GM19455 (cell line): ENCODE measurements around the gene ITPRID1.
"Not testable (repeated sequence)": the region's sequence is repeated elsewhere in the genome, so short reads cannot be mapped to it uniquely, and the experiment has no call there.

Source experiments
- ATAC-seq: cut with Tn5 transposase; IDR thresholded peaks from one replicate; pipeline ENCODE4 v1.9.1; 2021; ENCODE audit not compliant: unreplicated experiment

ITPRID1 gene

GRCh38 chr7:31513790-31514189, at the start of gene ITPRID1:
ITPRID1 (plus strand) TSS chr7:31514090; CDS start chr7:31553025, 38,935 bp downstream.
- ATAC-seq = no peak

GRCh38 chr7:31464601-31465000, 49.3 kb upstream of the ITPRID1 start:
- no peak for ATAC-seq

- ATAC-seq = no peak
These were observed 48.6 kb upstream of the ITPRID1 start for GRCh38 chr7:31465285-31465684.

- ATAC-seq = no peak
These were observed 47.9 kb upstream of the ITPRID1 start for GRCh38 chr7:31466036-31466435.

- not testable (repeated sequence) for ATAC-seq
These were observed 43.0 kb upstream of the ITPRID1 start for GRCh38 chr7:31470883-31471282.

- no peak for ATAC-seq
These were observed 38.5 kb upstream of the ITPRID1 start for GRCh38 chr7:31475368-31475767.

GRCh38 chr7:31476073-31476745, 37.7 kb upstream of the ITPRID1 start:
- ATAC-seq = no peak

- ATAC-seq = no peak
These were observed 36.8 kb upstream of the ITPRID1 start for GRCh38 chr7:31476941-31477677.

GRCh38 chr7:31478018-31478417, 35.9 kb upstream of the ITPRID1 start:
- no peak for ATAC-seq

- peak; percentile 89 for ATAC-seq
These were observed 35.2 kb upstream of the ITPRID1 start for GRCh38 chr7:31478721-31479120.

- no peak for ATAC-seq
These were observed 26.8 kb upstream of the ITPRID1 start for GRCh38 chr7:31487071-31487470.

- no peak for ATAC-seq
These were observed 26.4 kb upstream of the ITPRID1 start for GRCh38 chr7:31487476-31487875.

- ATAC-seq = peak; percentile 96
These were observed 25.2 kb upstream of the ITPRID1 start for GRCh38 chr7:31488562-31489203.

- ATAC-seq = no peak
These were observed 23.0 kb upstream of the ITPRID1 start for GRCh38 chr7:31490796-31491314.

- no peak for ATAC-seq
These were observed 21.8 kb upstream of the ITPRID1 start for GRCh38 chr7:31492086-31492485.

- ATAC-seq = no peak
These were observed 20.1 kb upstream of the ITPRID1 start for GRCh38 chr7:31493714-31494181.

- ATAC-seq = no peak
These were observed 19.5 kb upstream of the ITPRID1 start for GRCh38 chr7:31494421-31494820.

- no peak for ATAC-seq
These were observed 18.2 kb upstream of the ITPRID1 start for GRCh38 chr7:31495653-31496052.

- ATAC-seq = no peak
These were observed 16.4 kb upstream of the ITPRID1 start for GRCh38 chr7:31497516-31497915.

GRCh38 chr7:31500656-31501055, 13.2 kb upstream of the ITPRID1 start:
- ATAC-seq = no peak

- no peak for ATAC-seq
These were observed 5.1 kb upstream of the ITPRID1 start for GRCh38 chr7:31508823-31509222.

GRCh38 chr7:31512166-31512565, 1.7 kb upstream of the ITPRID1 start:
- ATAC-seq = no peak
